WTC11 (cell line): Measurements from ENCODE around the gene POMT2.

Experiments used
- NR1H2 ChIP-seq: sonication (generic); formaldehyde crosslinking; IDR thresholded peaks from 2 replicates; pipeline ENCODE4 v1.9.0; 2021; ENCODE audit warnings: mild to moderate bottlenecking, moderate library complexity, missing genetic modification reagents
- TF ChIP-seq, protein P1 (sequence below): fragments of 200-600 bp; IDR thresholded peaks from 2 replicates; pipeline ENCODE4 v1.8.0; 2022; ENCODE audit warnings: antibody characterized with exemption

DNA sequence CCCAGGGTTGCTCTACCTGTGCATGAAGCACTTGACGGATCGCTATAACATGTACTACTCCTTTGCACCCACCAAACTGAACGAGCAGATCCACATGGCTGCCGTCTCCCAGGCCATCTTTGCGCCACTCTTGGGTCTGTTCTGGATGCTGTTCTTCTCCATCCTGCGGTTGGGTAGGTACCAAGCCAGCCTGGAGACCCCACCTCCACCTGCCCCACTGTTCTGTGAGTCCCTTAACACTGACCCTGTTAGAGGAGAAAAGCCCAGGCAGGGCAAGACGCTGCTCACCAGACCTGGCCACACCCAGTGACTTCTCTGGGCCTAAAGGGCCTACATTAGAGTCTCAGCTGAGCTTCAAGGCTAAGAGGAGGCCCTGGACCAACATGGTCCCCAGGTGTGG lies 71.4 kb downstream of the POMT2 start:
- TF ChIP-seq, protein P1, sequence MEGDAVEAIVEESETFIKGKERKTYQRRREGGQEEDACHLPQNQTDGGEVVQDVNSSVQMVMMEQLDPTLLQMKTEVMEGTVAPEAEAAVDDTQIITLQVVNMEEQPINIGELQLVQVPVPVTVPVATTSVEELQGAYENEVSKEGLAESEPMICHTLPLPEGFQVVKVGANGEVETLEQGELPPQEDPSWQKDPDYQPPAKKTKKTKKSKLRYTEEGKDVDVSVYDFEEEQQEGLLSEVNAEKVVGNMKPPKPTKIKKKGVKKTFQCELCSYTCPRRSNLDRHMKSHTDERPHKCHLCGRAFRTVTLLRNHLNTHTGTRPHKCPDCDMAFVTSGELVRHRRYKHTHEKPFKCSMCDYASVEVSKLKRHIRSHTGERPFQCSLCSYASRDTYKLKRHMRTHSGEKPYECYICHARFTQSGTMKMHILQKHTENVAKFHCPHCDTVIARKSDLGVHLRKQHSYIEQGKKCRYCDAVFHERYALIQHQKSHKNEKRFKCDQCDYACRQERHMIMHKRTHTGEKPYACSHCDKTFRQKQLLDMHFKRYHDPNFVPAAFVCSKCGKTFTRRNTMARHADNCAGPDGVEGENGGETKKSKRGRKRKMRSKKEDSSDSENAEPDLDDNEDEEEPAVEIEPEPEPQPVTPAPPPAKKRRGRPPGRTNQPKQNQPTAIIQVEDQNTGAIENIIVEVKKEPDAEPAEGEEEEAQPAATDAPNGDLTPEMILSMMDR, result no peak
- no peak for TF ChIP-seq NR1H2 (CRISPR knock-in tag)
